ENCODE data around the gene GLIS1.

DNA sequence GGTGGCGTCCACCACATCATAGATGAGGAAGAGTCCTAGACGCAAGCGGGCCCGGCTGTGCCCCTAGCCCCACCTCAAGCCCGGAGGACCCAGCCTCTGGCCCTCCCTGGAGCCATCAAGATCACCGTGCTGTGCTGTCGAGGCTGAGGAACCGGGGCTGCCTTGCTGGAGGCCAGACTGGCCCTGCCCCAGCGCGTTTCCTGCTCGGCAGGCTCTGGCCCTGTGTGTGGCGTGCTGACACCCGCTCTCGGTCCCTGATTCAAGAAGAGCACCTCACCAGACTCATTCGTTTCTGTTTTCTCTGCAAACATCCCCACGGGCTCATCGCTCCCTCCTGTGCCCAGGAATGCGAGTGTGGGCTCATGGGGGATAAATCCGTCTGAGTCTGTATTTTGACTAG lies 51.1 kb downstream of the GLIS1 start:
- TF ChIP-seq, protein P1, sequence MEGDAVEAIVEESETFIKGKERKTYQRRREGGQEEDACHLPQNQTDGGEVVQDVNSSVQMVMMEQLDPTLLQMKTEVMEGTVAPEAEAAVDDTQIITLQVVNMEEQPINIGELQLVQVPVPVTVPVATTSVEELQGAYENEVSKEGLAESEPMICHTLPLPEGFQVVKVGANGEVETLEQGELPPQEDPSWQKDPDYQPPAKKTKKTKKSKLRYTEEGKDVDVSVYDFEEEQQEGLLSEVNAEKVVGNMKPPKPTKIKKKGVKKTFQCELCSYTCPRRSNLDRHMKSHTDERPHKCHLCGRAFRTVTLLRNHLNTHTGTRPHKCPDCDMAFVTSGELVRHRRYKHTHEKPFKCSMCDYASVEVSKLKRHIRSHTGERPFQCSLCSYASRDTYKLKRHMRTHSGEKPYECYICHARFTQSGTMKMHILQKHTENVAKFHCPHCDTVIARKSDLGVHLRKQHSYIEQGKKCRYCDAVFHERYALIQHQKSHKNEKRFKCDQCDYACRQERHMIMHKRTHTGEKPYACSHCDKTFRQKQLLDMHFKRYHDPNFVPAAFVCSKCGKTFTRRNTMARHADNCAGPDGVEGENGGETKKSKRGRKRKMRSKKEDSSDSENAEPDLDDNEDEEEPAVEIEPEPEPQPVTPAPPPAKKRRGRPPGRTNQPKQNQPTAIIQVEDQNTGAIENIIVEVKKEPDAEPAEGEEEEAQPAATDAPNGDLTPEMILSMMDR (IDR thresholded peaks at IDR 0.05): no peak
- TF ChIP-seq POLR2A (IDR thresholded peaks at IDR 0.05) (no peak), EP300 (IDR thresholded peaks at IDR 0.05) (no peak)

Data from stomach (tissue), 4 donors.